Measurements from ENCODE around the gene ULK4.

- TF ChIP-seq EZH2phosphoT487 (IDR thresholded peaks at IDR 0.05; ENCODE audit: borderline replicate concordance, low read depth) (no peak), RFX5 (IDR thresholded peaks at IDR 0.05; ENCODE audit: low read length) (no peak), NRF1 (IDR thresholded peaks at IDR 0.05; ENCODE audit: low read depth, low read length) (no peak), CHD2 (IDR thresholded peaks at IDR 0.05; ENCODE audit: low read length, partially characterized antibody) (no peak), USF2 (IDR thresholded peaks at IDR 0.05; ENCODE audit: borderline replicate concordance, low read depth, low read length) (no peak), SIN3A (IDR thresholded peaks at IDR 0.05; ENCODE audit: borderline replicate concordance, low read depth, low read length) (no peak)
- TF ChIP-seq, protein P1, sequence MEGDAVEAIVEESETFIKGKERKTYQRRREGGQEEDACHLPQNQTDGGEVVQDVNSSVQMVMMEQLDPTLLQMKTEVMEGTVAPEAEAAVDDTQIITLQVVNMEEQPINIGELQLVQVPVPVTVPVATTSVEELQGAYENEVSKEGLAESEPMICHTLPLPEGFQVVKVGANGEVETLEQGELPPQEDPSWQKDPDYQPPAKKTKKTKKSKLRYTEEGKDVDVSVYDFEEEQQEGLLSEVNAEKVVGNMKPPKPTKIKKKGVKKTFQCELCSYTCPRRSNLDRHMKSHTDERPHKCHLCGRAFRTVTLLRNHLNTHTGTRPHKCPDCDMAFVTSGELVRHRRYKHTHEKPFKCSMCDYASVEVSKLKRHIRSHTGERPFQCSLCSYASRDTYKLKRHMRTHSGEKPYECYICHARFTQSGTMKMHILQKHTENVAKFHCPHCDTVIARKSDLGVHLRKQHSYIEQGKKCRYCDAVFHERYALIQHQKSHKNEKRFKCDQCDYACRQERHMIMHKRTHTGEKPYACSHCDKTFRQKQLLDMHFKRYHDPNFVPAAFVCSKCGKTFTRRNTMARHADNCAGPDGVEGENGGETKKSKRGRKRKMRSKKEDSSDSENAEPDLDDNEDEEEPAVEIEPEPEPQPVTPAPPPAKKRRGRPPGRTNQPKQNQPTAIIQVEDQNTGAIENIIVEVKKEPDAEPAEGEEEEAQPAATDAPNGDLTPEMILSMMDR (IDR thresholded peaks at IDR 0.05): no peak
Observed at GRCh38 chr3:41956574-41956973, 5.3 kb downstream of the ULK4 start.
